ENCODE measurements around the gene CARM1. TPM values are rescaled to one million over a fixed set of nuclear protein-coding genes. Genes with fewer than 3 reads are reported as not detected.
"Not testable (repeated sequence)": the region's sequence is repeated elsewhere in the genome, so short reads cannot be mapped to it uniquely, and the experiment has no call there.

Gene CARM1
- total RNA-seq, 2 donors from 2014 or later = 14.5 to 54.4 TPM

GRCh38 chr19:10946958-10947657, 75.8 kb downstream of the CARM1 start:
- H3K27me3 ChIP-seq (replicated peaks; ENCODE audit: insufficient read depth) = no peaks in the 10 kb centered on the region
- no peak overlapping the region for H3K27ac ChIP-seq
- 71% methylated on average over 6 of the region's 6 CpGs for WGBS
- no peaks in the 10 kb centered on the region for H3K9me3 ChIP-seq
- no peak for DNase-seq (ENCODE audit: low spot score)
- no peak overlapping the region for H3K4me3 ChIP-seq
- H3K36me3 ChIP-seq = no peaks in the 10 kb centered on the region
- no peaks in the 10 kb centered on the region for H3K4me1 ChIP-seq (replicated peaks)
- TF ChIP-seq POLR2AphosphoS5 (IDR thresholded peaks at IDR 0.05) = no peak
- TF ChIP-seq POLR2A (IDR thresholded peaks at IDR 0.05) = no peak
- no peak for TF ChIP-seq CTCF (IDR thresholded peaks at IDR 0.05)
- intact Hi-C loops (cut with DNase I) = no loop called here

DNA sequence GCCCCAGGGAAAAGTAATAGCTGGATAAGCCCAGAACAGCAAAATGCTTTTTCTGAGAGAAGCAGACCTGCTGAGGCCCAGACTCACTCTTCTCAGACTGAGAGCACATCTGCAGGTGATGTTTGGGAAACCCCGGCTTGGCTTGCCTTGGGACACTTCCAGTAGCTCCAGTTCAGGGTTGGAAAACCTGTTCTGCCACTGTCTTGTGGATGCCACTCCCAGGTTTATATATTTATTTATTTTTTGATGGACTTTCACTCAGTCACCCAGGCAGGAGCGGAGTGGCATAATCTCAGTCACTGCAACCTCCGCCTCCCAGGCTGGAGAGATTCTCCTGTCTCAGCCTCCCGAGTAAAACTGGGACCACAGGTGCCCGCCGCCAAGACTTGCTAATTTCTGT, 81.5 kb downstream of the CARM1 start:
- Histone ChIP-seq H3K36me3 (no peaks in the 10 kb centered on the region), H3K4me3 (no peak overlapping the region), H3K9me3 (no peaks in the 10 kb centered on the region), H3K27me3 (replicated peaks; ENCODE audit: insufficient read depth) (no peaks in the 10 kb centered on the region), H3K4me1 (replicated peaks) (no peaks in the 10 kb centered on the region), H3K27ac (peak overlapping the region; percentile 48 to 68)
- TF ChIP-seq CTCF (IDR thresholded peaks at IDR 0.05) (no peak), POLR2A (IDR thresholded peaks at IDR 0.05) (no peak), POLR2AphosphoS5 (IDR thresholded peaks at IDR 0.05) (peak; percentile 93)
- 62% methylated on average over 6 of the region's 6 CpGs for WGBS
- peak; percentile 89 for DNase-seq (ENCODE audit: low spot score)
- intact Hi-C loops (cut with DNase I) = no loop called here

- H3K9me3 ChIP-seq; DNase-seq (ENCODE audit: low spot score); H3K4me3 ChIP-seq; intact Hi-C loops (cut with DNase I); H3K27me3 ChIP-seq (replicated peaks; ENCODE audit: insufficient read depth); H3K4me1 ChIP-seq (replicated peaks); H3K36me3 ChIP-seq: not testable (repeated sequence)
- WGBS = 94% methylated on average over 19 of the region's 19 CpGs
- peak overlapping the region; percentile 94 to 97 for H3K27ac ChIP-seq
Observed at GRCh38 chr19:10959277-10959968, 88.1 kb downstream of the CARM1 start.

GRCh38 chr19:10960314-10961072, 89.1 kb downstream of the CARM1 start, which contains the start of gene SMARCA4:
SMARCA4 (plus strand) TSS chr19:10961030; CDS start chr19:10984152, 23,122 bp downstream.
- WGBS = under 1% methylated on average over 49 of the region's 100 CpGs
- Histone ChIP-seq H3K36me3 (no peaks in the 10 kb centered on the region), H3K4me3 (peak within 1 kb of the TSS; percentile 83 to 97), H3K27me3 (replicated peaks; ENCODE audit: insufficient read depth) (no peaks in the 10 kb centered on the region), H3K27ac (peak within 1 kb of the TSS; percentile 94 to 97), H3K4me1 (replicated peaks) (peaks cover 4% of the 10 kb centered on the region), H3K9me3 (no peaks in the 10 kb centered on the region)
- DNase-seq (ENCODE audit: low spot score) = peak; percentile 96
- TF ChIP-seq POLR2AphosphoS5 (IDR thresholded peaks at IDR 0.05) (peak; percentile 92), CTCF (IDR thresholded peaks at IDR 0.05) (peak in 1 of 4 experiments; percentile 22), POLR2A (IDR thresholded peaks at IDR 0.05) (peak; percentile 90)
- intact Hi-C loops (cut with DNase I) = no loop called here

Measured in prostate gland (tissue), 2 donors.